Measurements from ENCODE around the gene PFKFB4. TPM values are rescaled to one million over a fixed set of nuclear protein-coding genes. Genes with fewer than 3 reads are reported as not detected.

The PFKFB4 gene
- total and polyA plus RNA-seq, 2 of the 4 experiments (the other 2 are of a cell fraction) = 16.9 to 17.0 TPM

GRCh38 chr3:48585411-48585810 lies 28.8 kb upstream of the PFKFB4 start:
- Histone ChIP-seq H3K9me3 (ENCODE audit: control insufficient read depth, insufficient read depth, low read length) (no peaks in the 10 kb centered on the region), H3K56ac (ENCODE audit: extremely low read depth, insufficient read depth, low read length) (no peak overlapping the region), H2AFZ (replicated peaks; ENCODE audit: low read length, poor library complexity) (no peak overlapping the region), H3K14ac (replicated peaks; ENCODE audit: low read depth, low read length) (no peak overlapping the region), H2AK5ac (ENCODE audit: low read depth, low read length) (no peak overlapping the region), H3K79me1 (ENCODE audit: low read depth in 1 of 2, low read length in 2 of 2) (peaks cover 8 to 38% of the 10 kb centered on the region in 2 experiments; a peak in 3 of 4 replicates), H2BK5ac (ENCODE audit: low read depth, low read length, poor library complexity, severe bottlenecking) (no peak overlapping the region), H3K27me3 (ENCODE audit: control insufficient read depth, insufficient read depth, low read length) (no peaks in the 10 kb centered on the region), H3K4me1 (ENCODE audit: control insufficient read depth, insufficient read depth, low read length) (no peaks in the 10 kb centered on the region), H3K4ac (ENCODE audit: low read depth, low read length) (no peak overlapping the region), H3K4me2 (ENCODE audit: low read depth, low read length) (no peak overlapping the region), H4K5ac (ENCODE audit: low read depth, low read length) (no peak overlapping the region), H4K91ac (ENCODE audit: insufficient read depth, low read depth, low read length) (no peak overlapping the region), H3K27ac (ENCODE audit: insufficient read depth, low read length) (no peak overlapping the region), H3K23ac (ENCODE audit: low read depth, low read length) (no peak overlapping the region), H3K9me1 (ENCODE audit: insufficient read depth, low read length) (0 out of 2 replicates have a peak, but pooled peaks cover 3% of the 10 kb centered on the region), H2BK15ac (ENCODE audit: low read depth, low read length) (no peak overlapping the region), H2AK9ac (replicated peaks; ENCODE audit: low read depth, low read length, poor library complexity) (no peak overlapping the region), H3K4me3 (ENCODE audit: insufficient read depth, low read depth, low read length) (no peak overlapping the region), H3K18ac (ENCODE audit: low read depth, low read length) (no peak overlapping the region), H4K20me1 (ENCODE audit: insufficient read depth, low read length) (no peaks in the 10 kb centered on the region; the same call in 1 of the 2 replicates), H4K8ac (ENCODE audit: low read depth in 2 of 2, low read length in 2 of 2) (no peak overlapping the region), H2BK120ac (ENCODE audit: low read depth, low read length) (no peak overlapping the region), H2BK20ac (ENCODE audit: low read depth, low read length) (no peak overlapping the region), H3K9ac (ENCODE audit: low read depth, low read length) (no peak overlapping the region), H3K36me3 (ENCODE audit: control insufficient read depth, insufficient read depth, low read length) (peaks cover 89% of the 10 kb centered on the region)
- ATAC-seq (ENCODE audit: low read depth) (no peak), DNase-seq (no peak)
- intact Hi-C loops (cut with micrococcal nuclease) (no loop called here), in situ Hi-C loops (cut with MboI; ENCODE audit: low sequenced_read_pairs) (no loop called here), dilution Hi-C loops (cut with HindIII; ENCODE audit: low sequenced_read_pairs, unreplicated experiment) (no loop called here)
- TF ChIP-seq CEBPB (IDR thresholded peaks at IDR 0.05; ENCODE audit: low read depth, low read length) (no peak), MAZ (IDR thresholded peaks at IDR 0.05; ENCODE audit: borderline replicate concordance, low read depth, low read length) (no peak), NFE2L2 (IDR thresholded peaks at IDR 0.05; ENCODE audit: low read depth, low read length) (no peak), BHLHE40 (IDR thresholded peaks at IDR 0.05; ENCODE audit: low read depth, low read length) (no peak), POLR2A (IDR thresholded peaks at IDR 0.05; ENCODE audit: low read depth, low read length) (no peak), RCOR1 (IDR thresholded peaks at IDR 0.05; ENCODE audit: insufficient replicate concordance, low read length) (no peak), CHD1 (IDR thresholded peaks at IDR 0.05; ENCODE audit: low read depth, low read length) (no peak), USF2 (IDR thresholded peaks at IDR 0.05; ENCODE audit: low read depth, low read length) (no peak), RAD21 (IDR thresholded peaks at IDR 0.05; ENCODE audit: low read length) (no peak), RFX5 (IDR thresholded peaks at IDR 0.05; ENCODE audit: low read depth, low read length) (no peak), FOS (IDR thresholded peaks at IDR 0.05; ENCODE audit: low read depth, low read length) (no peak), MAFK (IDR thresholded peaks at IDR 0.05; ENCODE audit: low read depth, low read length) (no peak), MXI1 (IDR thresholded peaks at IDR 0.05; ENCODE audit: borderline replicate concordance, low read depth, low read length) (no peak), ELK1 (IDR thresholded peaks at IDR 0.05; ENCODE audit: borderline replicate concordance, low read depth, low read length) (no peak), SMC3 (IDR thresholded peaks at IDR 0.05; ENCODE audit: low read depth, low read length) (no peak)
- TF ChIP-seq, protein P1, sequence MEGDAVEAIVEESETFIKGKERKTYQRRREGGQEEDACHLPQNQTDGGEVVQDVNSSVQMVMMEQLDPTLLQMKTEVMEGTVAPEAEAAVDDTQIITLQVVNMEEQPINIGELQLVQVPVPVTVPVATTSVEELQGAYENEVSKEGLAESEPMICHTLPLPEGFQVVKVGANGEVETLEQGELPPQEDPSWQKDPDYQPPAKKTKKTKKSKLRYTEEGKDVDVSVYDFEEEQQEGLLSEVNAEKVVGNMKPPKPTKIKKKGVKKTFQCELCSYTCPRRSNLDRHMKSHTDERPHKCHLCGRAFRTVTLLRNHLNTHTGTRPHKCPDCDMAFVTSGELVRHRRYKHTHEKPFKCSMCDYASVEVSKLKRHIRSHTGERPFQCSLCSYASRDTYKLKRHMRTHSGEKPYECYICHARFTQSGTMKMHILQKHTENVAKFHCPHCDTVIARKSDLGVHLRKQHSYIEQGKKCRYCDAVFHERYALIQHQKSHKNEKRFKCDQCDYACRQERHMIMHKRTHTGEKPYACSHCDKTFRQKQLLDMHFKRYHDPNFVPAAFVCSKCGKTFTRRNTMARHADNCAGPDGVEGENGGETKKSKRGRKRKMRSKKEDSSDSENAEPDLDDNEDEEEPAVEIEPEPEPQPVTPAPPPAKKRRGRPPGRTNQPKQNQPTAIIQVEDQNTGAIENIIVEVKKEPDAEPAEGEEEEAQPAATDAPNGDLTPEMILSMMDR (conservative IDR thresholded peaks at IDR 0.05; ENCODE audit: low read depth, low read length) = no peak
- CTCF ChIA-PET = interaction anchor here (0.6 kb wide), 1 partner anchor 194 kb away, joined by 3 read pairs; no protein-coding TSS in a partner anchor
- no TSS peak for BruUV-seq (replicated peaks)
- no CpG with 5 or more reads among the region's 8 CpGs for WGBS, 2 experiments (ENCODE audit: extremely low coverage in 2 of 2, insufficient read length in 1 of 2)
- POLR2A ChIA-PET (ENCODE audit: unreplicated experiment) = no interaction called here
